DOHH2 (cell line): Measurements from ENCODE around the gene KSR1.

Experiments used
- CTCF ChIP-seq: fragments of 200-600 bp; sonication (generic); IDR thresholded peaks from one replicate; pipeline ENCODE4 v1.5.1; 2014; ENCODE audit warnings: antibody characterized with exemption, mild to moderate bottlenecking, low read depth, low read length; ENCODE audit not compliant: poor library complexity, severe bottlenecking
- EZH2phosphoT487 ChIP-seq: fragments of 200-600 bp; sonication (generic); IDR thresholded peaks from 2 replicates; pipeline ENCODE4 v1.6.1; 2017; ENCODE audit warnings: borderline replicate concordance, mild to moderate bottlenecking, antibody characterized with exemption, low read length, moderate library complexity, mixed read lengths

GRCh38 chr17:27496971-27497370, 40.7 kb downstream of the KSR1 start:
- TF ChIP-seq CTCF (no peak), EZH2phosphoT487 (no peak)
